NCI-H460 (cell line): ENCODE data around the gene TIFAB. TPM values are rescaled to one million over a fixed set of nuclear protein-coding genes. Genes with fewer than 3 reads are reported as not detected.

ENCODE experiments used
- small RNA-seq, 2 experiments: library from RNA; depleted of rRNA; stranded (forward); fragments of <200 nt; gene quantifications; one replicate each; pipeline ENCODE3, GENCODE V24; 2014
- total RNA-seq: library from RNA; depleted of rRNA; stranded (reverse); fragments of >200 nt; shearing (Covaris generic); gene quantifications from 2 replicates; pipeline ENCODE4 v1.2.3, GENCODE V29; 2014; rRNA removed

The TIFAB gene
- total RNA-seq, 1 experiment from 2014 or later = not detected

Small RNAs within 50 kb of the gene (small RNA-seq; reads per million reads assigned to genes)
- 0 reads per million in 2 experiments for gene DCANP1

Other genes with a start within 250 kb of the TIFAB start
- 170 and 177 TPM in 2 replicates for gene MACROH2A1, start 53.1 kb downstream of the TIFAB start, total RNA-seq
- gene DCANP1, start 5.0 kb downstream of the TIFAB start, total RNA-seq = not detected in 2 replicates
- gene NEUROG1, start 83.6 kb upstream of the TIFAB start, total RNA-seq = not detected in 2 replicates
- gene CXCL14, start 126.6 kb upstream of the TIFAB start, total RNA-seq = 0.12 and 0.26 TPM in 2 replicates